Fibroblast of skin of abdomen (primary cell): ENCODE data around the gene HOMER2.
"Not testable (repeated sequence)": the region's sequence is repeated elsewhere in the genome, so short reads cannot be mapped to it uniquely, and the experiment has no call there.

Experiments
- DNase-seq: peaks from one replicate; pipeline ENCODE4 v3.0.0-alpha.2; 2013

Gene HOMER2

DNA sequence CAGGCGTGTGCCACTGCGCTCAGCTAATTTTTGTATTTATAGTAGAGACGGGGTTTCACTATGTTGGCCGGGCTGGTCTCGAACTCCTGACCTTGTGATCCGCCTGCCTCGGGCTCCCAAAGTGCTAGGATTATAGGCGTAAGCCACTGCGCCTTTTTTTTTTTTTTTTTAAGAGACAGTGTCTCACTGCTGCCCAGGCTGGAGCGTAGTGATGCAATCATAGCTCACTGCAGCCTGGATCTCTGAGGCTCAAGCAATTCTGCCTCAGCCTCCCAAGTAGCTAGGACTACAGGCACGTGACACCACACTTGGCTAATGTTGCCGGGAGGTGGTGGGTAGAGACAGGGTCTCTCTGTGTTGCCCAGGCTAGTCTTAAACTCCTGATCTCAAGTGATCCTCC is 59.0 kb downstream of the HOMER2 start:
- DNase-seq = not testable (repeated sequence)

DNA sequence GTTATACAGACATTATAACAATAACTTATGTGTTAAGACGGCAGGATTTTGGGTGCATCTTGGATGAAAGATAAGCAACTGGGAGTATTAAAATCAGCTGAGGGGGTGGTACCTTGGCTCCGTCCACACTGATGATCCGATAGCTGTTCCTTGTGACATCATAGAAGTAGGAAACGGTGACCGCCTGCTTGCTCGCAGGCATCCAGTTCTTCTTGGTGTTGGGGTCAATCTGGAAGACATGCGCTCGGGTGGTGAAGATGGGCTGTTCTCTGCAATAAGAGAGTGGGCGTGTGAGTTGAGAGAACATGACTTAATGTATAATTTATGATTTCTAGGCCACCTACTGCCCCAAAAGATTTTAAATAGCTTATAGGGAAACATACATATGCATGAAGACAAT is 59.9 kb downstream of the HOMER2 start:
- no peak for DNase-seq

DNA sequence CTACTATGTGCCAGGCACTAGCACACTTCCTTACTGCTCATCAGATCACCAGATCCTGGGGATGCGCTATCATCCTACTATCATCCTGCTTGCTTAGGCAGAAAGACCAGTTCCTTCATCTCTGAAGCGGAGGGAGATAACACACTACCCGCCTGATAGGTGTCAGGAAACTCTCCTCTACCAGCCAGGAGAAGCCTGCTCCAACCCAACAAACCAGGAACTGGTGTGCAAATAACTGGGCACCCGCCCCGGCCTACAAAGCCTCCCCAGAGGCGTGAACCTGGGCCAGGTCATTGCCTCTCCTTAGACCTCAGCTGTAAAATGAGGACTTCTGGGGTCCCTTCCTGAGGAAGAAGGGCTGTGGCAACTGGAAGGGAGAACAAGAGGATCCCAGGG is 61.5 kb downstream of the HOMER2 start:
- DNase-seq = no peak

DNA sequence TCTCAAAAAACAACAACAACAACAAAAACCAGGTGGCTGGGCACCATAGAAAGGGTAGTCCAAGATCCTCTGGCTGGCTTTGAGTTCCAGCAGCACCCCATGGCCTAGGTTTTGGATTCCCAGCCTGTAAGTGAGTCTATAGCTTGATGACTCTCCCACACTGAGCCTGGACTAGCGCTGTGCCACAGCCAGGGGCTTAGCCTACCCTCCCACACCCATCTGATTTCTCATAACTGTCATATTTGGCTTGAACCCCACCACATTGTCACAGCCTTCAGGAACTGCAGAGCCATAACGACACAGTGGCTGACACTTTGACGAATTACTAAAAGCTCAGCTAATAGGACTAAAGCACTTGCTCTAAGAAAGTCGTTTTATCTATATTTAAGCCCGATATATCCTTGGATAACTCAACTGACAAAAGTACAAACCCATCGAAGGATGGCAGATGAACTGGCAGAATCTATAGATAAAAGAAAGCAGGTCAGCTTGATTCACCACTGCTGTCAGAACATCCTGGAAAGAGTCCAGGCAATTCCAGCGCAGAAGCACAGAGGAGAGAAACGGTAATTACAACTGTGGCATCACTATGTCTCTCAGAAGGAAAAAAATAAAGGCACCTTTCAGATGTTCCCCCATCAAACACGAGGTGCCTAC is 62.1 kb downstream of the HOMER2 start:
- DNase-seq = peak; percentile 18

DNA sequence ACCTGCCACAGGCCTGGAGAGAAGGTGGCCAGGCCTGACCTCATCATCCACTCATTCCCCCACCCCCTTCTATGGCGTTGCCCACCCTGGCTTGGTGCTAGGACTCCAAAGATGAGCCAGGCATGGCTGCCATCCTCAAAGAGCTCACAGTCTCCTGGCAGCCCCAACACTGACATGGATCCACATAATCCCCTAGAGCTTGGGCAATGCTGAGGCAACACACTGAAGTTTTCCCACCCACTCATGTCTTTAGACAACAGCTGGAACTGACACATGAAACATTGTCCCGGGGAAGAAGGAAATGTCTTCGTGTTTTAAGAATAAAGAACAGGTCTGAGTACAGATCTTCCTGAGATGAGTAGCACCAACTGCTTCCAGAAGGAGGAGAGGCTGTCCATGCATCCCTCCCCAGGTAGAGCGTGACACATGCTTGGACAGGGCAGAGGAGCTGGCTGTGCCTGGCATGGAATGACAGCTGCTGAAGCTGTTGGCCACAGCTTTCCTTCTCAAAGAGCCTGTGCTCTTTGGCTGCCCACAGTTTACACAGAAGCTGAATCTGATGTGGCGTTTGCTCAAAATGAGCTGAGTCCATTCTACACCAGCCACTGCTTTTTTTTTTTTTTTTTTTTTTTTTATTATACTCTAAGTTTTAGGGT is 70.1 kb downstream of the HOMER2 start:
- no peak for DNase-seq

DNA sequence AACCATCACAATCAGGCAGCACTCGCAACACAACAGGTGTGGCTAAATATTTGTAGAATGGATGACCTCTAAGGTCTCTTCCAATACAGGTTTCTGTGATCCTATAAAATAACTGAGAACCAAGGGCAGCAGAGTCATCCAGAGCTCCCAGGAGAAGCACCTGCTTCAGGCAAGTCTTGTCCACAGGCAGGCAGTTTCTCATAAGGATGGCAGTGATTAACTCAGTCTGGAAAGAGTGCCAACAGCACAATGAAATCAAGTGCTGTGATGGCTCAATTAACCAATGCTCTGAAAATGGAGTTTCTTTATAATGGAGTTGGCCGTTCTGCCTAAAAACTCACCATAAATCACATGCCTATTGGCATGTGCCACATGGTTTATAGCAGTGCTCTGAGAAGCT is 70.8 kb downstream of the HOMER2 start:
- DNase-seq = no peak

DNA sequence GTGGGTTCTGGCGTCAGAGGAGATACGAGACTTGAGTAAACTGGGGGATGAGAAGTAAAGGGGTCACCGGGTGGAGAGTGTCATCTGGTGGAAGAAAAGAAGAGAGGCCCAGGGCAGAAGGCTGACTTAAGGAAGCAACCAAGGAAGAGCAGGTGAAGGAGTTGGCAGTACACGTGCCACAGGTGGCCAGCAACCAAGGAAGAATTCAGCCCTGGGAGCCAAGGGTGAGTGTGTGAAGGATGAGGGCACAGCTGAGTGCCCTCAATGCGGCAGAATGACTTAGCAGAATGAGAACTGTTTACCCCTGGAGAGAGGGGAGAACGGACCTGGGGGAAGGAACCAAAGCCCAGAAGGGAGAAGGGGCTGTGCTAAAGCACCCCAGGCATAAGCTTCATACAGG is 71.8 kb downstream of the HOMER2 start:
- DNase-seq = no peak

DNA sequence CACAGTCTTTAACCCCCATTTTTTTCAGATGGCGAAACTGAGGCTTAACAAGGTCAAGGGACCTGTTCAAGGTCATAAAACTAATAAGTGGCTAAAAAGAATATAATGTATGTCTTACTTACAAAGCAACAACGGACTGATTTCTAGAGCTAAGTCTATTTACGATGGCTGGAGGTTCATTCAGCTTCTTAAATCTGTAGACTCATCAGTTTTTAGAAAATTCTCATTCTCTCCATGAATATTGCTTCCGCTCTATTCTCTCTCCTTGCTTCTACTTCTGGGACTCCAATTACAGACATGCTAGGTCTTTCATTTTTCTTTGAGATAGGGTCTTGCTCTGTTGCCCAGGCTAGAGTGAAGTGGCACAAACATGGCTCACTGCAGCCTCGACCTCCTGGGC is 74.2 kb downstream of the HOMER2 start:
- no peak for DNase-seq

DNA sequence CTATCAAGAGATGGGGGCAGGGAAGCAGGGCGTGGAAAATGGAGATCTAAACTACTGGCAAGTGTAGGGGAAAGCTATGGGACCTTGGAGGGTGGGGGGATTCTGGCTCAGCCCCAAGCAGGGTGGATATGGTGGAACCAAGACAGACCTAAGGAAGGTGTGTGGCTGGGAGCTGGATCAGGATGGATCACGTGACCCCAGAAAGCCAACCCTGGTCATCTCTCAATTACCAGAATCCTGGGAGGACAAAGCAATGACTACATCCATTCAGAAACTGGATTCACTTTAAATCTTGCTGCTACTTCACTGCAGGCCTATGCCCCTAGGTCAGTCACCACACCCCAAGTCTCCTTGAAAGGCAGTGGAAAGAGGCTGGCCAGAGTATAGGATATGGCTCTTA is 74.7 kb downstream of the HOMER2 start:
- no peak for DNase-seq

DNA sequence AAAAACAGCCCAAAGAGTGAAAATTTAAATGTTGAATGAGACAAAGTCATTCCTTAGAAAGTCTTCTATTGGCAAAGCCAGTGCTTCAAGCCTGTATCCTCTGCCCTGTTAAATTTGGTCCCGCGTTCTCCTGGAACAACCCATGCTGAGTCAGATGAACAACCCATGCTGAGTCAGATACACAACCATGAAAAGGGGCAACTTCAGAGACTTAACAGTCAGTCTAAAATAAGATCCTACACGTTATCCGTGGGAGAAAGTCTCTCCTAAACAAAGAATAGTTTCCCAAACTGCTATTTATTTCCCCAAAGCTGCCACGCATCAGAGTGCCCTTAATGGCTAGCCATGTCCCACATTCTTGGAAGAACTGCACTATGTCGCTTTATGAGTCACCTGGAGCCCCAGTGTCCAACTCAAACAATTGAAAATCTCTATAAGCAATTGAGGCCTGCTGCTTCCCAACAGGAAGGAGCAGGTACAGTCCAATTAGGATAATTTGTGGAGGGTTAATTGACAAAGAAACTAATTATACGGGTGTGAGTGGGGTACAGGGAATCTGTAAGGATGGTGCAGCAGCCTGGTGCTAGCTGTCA is 77.0 kb downstream of the HOMER2 start:
- peak; percentile 58 for DNase-seq

DNA sequence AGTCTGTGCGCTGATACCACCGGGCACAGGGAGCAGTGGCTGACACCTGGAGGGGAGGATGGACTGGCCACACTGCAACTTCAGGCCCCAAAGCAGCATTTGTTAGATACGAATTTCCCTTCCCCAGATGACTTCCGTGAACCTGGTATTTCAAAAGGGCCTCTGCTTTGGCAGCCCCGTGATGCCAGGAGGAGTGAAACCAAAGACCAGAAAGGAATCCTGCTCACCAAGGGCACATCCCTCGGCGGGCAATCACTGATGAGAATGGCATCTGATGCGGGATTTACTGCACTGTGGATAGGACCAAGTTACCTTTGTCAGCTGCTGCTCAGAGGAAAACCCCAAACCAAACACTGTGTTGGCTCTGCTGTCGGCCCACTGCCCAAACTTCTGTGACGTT is 77.6 kb downstream of the HOMER2 start:
- DNase-seq = no peak

DNA sequence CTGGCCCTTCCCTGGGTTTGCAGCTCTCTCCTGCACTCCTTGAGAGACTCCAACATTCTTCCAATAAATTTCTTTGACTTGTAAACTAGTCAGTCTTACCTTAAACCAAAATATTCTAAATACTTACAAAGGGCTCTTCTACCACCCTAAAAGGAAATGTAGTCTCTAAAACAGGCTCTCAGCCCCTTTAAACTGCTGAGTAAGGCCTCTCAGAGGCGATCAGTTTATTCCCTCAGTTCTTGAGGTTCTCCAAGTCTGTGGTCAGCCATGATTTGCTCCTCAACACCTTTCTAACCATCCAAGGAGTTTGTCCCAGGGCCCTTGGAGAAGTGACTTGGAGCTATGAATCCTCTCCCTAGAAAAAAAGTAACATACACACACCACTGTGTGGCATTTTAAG is 78.3 kb downstream of the HOMER2 start:
- DNase-seq = no peak

DNA sequence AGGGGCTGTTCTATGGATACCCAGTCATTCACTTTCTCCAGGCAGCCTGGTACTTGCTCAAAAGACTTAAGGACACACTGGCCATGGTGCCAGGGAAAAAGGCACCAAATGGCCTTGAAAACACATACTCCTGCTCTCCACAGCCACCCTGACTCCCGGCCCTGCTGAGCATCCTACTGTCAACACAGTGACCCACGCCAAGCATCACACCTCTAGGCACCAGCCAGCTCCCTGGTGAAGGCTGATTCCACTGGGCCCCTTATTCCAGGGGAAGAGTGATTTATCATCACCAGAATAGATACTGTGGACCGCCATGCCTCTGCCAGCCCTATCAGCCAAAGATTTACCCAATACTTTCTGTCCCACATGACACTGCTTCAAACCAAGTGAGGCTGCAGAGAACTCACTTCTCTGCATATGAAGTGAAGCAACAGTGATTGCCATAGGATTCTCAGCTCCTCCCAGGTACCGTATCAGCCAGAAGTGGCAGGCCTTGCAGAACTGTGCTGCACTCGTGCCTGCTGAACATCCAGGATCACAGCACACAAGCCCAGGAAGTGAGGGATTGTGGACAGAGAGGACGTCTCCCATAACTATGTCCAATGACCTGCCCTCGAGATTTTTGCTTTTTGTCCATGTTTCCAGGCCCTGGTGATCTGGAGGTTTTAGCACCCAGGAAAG is 79.4 kb downstream of the HOMER2 start:
- no peak for DNase-seq

DNA sequence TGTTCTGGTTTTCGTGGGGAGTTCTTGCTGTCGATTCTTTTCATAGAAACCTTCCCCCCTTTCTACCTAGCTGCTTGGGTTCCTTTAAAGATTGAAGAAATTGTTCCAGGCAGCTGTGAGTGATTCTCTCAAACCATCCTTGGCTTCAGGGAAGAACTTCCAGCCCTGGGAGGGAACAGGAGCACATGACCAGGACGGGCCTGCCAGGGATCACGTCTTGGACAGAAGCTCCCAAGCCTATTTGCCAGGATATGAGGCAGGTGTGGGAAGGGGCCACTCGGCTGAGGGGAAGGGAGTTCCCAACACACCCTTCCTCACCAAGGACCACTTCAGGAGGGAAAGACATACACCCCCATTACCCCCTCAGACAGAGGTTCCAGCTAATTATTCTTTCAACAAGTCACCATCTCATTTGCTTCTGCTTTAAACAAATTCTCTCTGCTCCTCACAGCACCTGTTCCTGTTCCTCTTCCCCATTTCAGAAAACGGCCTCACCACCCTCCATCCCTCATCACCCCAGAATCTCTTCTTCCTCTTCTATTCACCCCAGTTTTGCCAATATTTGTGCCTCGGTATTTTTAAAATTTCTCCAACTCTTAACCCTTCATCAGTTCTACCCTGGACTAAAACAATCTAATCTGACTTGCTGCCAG is 80.6 kb downstream of the HOMER2 start:
- no peak for DNase-seq

DNA sequence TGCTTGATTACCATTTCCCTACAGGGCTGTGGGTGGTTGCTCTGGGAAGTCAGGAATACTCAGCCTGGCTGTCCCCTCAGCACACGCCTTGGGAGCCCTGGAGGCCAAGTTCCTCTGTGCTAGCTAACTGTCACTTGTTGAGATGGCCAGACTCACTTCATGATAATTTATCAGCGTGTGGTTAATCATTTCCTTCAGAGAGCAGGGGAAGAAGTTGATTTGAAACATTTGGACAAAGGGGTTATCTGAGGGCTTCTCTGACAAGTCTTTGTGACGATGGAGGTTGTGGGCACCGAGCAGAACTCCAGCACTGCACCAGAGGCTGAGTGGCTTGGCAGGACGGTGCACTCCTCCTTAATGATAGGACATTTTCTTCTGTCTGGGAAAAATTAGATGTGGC is 81.2 kb downstream of the HOMER2 start:
- no peak for DNase-seq

DNA sequence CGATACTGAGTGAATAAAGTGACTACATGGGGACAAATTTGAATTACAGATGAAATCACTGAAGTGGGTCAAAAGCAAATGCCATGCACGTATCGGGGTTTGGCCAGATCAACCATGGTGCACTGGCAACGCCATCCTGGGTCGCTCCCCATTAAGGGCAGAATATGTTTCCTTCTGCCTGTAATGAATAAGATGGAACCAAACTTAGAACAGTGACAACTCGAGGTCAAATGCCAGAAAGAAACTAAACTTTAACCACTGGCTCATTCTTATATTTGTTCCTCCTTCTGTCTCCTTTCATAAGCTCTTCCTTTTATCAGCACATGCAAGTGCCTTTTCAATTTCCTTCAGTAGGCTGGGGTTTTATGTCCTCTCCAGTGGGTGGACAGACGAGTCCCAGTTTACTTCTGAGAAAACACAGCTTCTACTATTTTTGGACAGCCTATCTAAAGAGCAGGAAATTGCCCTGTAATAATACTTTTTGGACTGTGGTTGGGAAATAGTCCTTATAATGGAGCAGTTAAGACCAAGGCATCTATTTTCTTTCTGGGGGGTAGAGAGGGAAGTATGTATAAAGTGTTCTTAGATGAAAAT is 81.7 kb downstream of the HOMER2 start:
- DNase-seq = no peak

DNA sequence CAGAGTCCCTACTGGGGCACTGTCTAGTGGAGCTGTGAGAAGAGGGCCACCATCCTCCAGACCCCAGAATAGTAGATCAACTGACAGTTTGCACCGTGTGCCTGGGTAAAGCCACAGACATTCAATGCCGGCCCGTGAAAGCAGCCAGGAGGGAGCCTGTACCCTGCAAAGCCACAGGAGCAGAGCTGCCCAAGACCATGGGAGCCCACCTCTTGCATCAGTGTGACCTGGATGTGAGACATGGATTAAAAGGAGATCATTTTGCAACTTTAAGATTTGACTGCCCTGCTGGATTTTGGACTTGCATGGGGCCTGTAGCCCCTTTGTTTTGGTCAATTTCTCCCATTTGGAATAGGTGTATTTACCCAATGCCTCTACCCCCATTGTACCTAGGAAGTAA is 86.5 kb downstream of the HOMER2 start:
- not testable (repeated sequence) for DNase-seq

DNA sequence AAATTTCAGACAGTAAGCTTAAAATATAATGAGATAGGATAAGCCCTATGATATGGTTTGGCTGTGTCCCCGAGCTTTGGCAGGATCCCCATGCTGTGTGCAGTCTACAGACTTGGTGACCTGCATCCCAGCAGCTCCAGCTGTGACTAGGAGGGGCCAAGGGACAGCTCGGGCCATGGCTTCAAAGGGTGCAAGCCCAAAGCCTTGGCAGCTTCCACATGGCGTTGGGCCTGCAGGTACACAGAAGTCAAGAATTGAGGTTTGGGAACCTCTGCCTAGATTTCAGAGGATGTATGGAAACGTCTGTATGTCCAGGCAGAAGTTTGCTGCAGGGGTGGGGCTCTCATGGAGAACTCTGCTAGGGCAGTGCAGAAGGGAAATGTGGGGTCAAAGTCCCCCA is 86.9 kb downstream of the HOMER2 start:
- DNase-seq = not testable (repeated sequence)

DNA sequence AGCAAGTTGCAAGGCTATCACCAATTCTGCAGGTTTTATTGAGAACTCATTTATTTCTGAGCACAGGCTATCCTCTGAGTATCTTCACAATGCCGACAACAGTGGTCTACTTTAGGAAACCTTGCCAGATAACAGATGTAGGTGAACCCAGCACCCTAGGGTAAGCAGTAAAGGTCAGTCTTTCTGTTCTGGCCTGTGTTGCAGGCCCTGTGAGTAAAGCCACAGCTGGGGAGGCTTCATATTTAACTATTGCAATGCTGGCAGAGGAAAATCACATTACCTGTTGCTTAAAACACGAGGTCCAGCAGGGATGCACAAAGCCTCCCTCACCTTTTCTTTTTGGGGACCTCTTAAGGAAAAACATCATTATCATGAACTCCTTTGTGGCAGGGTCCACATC is 87.6 kb downstream of the HOMER2 start:
- no peak for DNase-seq

DNA sequence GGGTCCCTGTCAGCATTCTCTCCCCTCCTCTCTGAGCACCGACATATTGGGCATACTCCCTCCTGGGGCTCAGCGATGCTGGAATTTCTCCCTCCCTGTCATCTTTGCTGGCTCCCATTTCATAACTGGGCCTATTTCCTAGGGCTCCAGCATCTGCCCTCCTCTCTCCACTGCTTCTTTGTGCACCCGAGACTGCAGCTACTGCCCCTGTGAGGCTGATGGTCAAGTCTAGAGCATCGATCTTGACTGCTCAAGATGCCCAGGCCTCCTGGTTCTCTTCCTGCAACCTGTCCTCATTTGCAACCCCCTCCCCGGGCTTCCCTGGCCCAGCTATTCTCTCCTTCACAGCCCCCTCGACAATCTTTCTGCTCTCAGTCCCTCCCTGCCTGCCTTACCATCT is 89.6 kb downstream of the HOMER2 start:
- DNase-seq = no peak

DNA sequence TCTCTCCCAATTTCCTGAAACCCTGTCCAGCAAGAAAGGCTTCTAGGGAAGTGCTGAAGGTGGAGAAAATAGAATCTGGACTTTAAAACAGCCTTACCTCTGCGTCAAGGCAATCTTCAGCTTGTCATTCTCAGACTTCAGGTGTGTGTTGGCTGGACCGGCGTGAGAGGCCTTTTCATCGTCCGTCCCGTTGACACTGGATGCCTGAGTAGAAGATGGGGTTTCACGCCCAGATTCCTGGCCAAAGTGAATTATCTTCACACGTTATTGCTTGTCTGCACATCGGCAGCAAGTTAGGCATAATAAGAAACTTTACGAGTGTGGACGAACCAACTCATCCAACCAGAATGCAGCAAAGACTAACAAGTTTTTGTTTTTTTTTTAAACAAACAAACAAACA is 93.6 kb downstream of the HOMER2 start:
- no peak for DNase-seq

DNA sequence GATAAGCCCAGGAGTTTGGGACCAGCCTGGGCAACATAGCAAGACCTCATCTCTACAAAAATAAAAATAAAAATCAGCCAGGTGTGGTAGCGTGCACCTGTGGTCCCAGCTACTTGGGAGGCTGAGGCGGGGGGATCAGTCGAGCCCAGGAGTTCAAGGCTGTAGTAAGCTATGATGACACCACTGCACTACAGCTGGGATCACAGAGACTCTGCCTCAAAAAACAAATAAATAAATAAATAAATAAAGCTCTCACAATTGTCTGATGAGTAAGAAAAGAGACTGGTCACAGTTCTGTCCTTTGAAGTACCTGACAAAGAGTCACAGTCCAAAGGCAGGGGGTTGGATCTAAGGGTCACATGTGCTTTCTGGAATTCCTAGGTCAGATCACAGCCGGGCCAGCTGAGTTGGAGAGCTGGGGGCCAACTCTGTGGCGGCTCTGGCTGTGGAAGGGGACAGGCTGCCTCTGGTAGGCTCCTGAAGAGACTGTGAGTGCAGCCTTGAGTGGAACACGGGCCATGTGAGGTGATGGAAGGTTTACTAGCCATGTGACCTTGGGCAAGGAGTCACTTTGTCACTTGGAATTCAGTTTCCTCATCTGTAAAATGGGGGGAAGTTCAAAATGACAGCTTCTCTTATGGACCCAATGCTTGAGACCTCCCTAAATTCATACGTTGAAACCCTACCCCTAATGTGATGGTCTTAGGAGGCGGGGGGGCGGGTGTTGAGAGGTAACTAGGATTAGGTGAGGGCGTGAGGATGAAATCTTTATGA is 95.9 kb downstream of the HOMER2 start:
- DNase-seq = no peak
